Measurements from ENCODE around the gene DOK5. TPM values are rescaled to one million over a fixed set of nuclear protein-coding genes. Genes with fewer than 3 reads are reported as not detected.
"Not testable (repeated sequence)": the region's sequence is repeated elsewhere in the genome, so short reads cannot be mapped to it uniquely, and the experiment has no call there.

DOK5 gene
- total RNA-seq, 2 experiments from 2014 or later: not detected

- POLR2A ChIA-PET: no interaction called here
- Mint-ChIP-seq H3K36me3 (ENCODE audit: low read depth) (no peaks in the 10 kb centered on the region), H3K4me3 (no peak overlapping the region), H3K27me3 (peaks cover 69% of the 10 kb centered on the region), H3K27ac (no peak overlapping the region), H3K9me3 (no peaks in the 10 kb centered on the region), H3K4me1 (ENCODE audit: low read depth) (no peaks in the 10 kb centered on the region)
- Histone ChIP-seq H3K27me3 (ENCODE audit: control insufficient read depth in 1 of 2, insufficient read depth in 2 of 2, low read length in 2 of 2) (peaks cover 24 to 38% of the 10 kb centered on the region in 2 experiments), H3K36me3 (ENCODE audit: insufficient read depth, low read length) (no peaks in the 10 kb centered on the region), H3K27ac (ENCODE audit: low read depth in 1 of 2, low read length in 2 of 2) (no peak overlapping the region), H3K4me1 (ENCODE audit: insufficient read depth, low read length) (no peaks in the 10 kb centered on the region), H3K4me3 (ENCODE audit: low read length) (no peak overlapping the region), H3K9me3 (ENCODE audit: control insufficient read depth in 1 of 2, insufficient read depth in 1 of 2, low read length in 2 of 2) (peaks cover 0 to 15% of the 10 kb centered on the region in 2 experiments)
- intact Hi-C loops (cut with DNase I, micrococcal nuclease): no loop called here
- TF ChIP-seq CTCF (IDR thresholded peaks at IDR 0.05): no peak
- DNase-seq: no peak
- CTCF ChIA-PET: no interaction called here
- no peak for ATAC-seq (ENCODE audit: poor library complexity)
Measured at GRCh38 chr20:54476169-54477009, 996 bp downstream of the DOK5 start.

DNA sequence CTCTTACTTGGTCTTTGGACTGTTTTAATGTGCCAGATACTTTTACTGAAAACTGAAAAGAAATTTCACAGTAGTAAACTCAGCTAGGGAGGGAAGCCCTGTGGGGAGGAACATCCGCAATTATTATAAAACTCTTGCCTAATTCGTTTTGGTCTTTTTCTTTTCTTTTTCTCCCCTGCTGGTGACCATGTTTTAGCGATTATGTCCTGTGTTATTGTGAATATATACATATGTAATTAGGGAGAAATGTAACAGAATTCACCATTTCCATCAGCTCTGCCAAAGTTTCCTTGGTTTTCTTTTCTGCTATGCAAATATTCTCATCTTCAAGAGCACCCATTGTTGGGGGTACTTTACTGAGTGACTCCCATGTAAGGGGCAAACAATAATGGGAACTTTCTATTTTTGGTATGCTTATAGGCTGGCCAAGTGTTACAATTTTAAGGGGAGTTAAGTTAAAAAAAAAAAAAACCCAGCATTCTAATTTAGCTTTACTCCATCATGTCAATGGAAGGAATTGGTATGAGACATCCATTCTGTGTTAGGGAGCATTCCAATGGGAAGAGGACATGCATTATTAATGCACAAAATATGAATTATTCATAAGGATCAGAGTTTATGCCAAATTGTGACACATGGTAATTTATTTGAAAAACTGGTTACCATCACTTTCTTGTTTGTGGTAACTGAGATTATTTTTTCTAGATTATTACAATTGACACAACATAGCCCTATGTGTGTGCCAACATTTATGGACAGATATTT is 2.0 kb downstream of the DOK5 start:
- Histone ChIP-seq H3K36me3 (ENCODE audit: insufficient read depth, low read length) (no peaks in the 10 kb centered on the region), H3K4me1 (ENCODE audit: insufficient read depth, low read length) (no peaks in the 10 kb centered on the region), H3K4me3 (ENCODE audit: low read length) (no peak overlapping the region), H3K27me3 (ENCODE audit: control insufficient read depth in 1 of 2, insufficient read depth in 2 of 2, low read length in 2 of 2) (peaks cover 24 to 38% of the 10 kb centered on the region in 2 experiments), H3K27ac (ENCODE audit: low read depth in 1 of 2, low read length in 2 of 2) (no peak overlapping the region), H3K9me3 (ENCODE audit: control insufficient read depth in 1 of 2, insufficient read depth in 1 of 2, low read length in 2 of 2) (peaks cover 0 to 15% of the 10 kb centered on the region in 2 experiments)
- ChIA-PET POLR2A (no interaction called here), CTCF (no interaction called here)
- Mint-ChIP-seq H3K4me1 (ENCODE audit: low read depth) (no peaks in the 10 kb centered on the region), H3K36me3 (ENCODE audit: low read depth) (no peaks in the 10 kb centered on the region), H3K27ac (no peak overlapping the region), H3K27me3 (peaks cover 78% of the 10 kb centered on the region), H3K9me3 (no peaks in the 10 kb centered on the region), H3K4me3 (no peak overlapping the region)
- TF ChIP-seq CTCF (IDR thresholded peaks at IDR 0.05): no peak
- intact Hi-C loops (cut with DNase I, micrococcal nuclease): no loop called here
- ATAC-seq (ENCODE audit: poor library complexity) (no peak), DNase-seq (no peak)

- Mint-ChIP-seq H3K4me1 (ENCODE audit: low read depth) (no peaks in the 10 kb centered on the region), H3K4me3 (no peak overlapping the region), H3K27me3 (peaks cover 64% of the 10 kb centered on the region), H3K36me3 (ENCODE audit: low read depth) (no peaks in the 10 kb centered on the region), H3K27ac (no peak overlapping the region), H3K9me3 (no peaks in the 10 kb centered on the region)
- Histone ChIP-seq H3K4me1 (ENCODE audit: insufficient read depth, low read length) (no peaks in the 10 kb centered on the region), H3K4me3 (ENCODE audit: low read length) (no peak overlapping the region), H3K36me3 (ENCODE audit: insufficient read depth, low read length) (no peaks in the 10 kb centered on the region), H3K9me3 (ENCODE audit: control insufficient read depth in 1 of 2, insufficient read depth in 1 of 2, low read length in 2 of 2) (peaks cover 0 to 15% of the 10 kb centered on the region in 2 experiments), H3K27me3 (ENCODE audit: control insufficient read depth in 1 of 2, insufficient read depth in 2 of 2, low read length in 2 of 2) (peaks cover 24 to 31% of the 10 kb centered on the region in 2 experiments), H3K27ac (ENCODE audit: low read depth in 1 of 2, low read length in 2 of 2) (no peak overlapping the region)
- intact Hi-C loops (cut with DNase I, micrococcal nuclease): no loop called here
- DNase-seq (no peak), ATAC-seq (ENCODE audit: poor library complexity) (no peak)
- ChIA-PET POLR2A (no interaction called here), CTCF (no interaction called here)
- TF ChIP-seq CTCF (IDR thresholded peaks at IDR 0.05): no peak
Measured at GRCh38 chr20:54479138-54479906, 3.9 kb downstream of the DOK5 start.

DNA sequence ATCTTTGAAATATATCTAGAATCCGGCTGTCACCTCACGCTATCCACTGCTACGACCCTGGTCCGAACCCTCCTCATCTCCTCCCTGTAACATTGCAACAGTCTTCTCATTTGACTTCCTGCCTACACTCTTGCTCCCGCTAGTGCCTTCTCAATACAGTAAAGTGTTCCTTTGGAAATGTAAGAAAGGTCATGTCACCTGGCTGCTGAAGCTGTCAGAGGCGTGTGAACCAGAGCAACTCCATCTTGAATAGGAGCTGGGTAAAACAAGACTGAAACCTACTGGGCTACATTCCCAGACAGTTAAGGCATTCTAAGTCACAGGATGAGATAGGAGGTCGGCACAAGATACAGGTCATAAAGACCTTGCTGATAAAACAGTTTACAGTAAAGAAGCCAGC is 4.5 kb downstream of the DOK5 start:
- ATAC-seq (ENCODE audit: poor library complexity); H3K4me3 ChIP-seq (ENCODE audit: low read length); H3K27ac Mint-ChIP-seq; H3K4me1 Mint-ChIP-seq (ENCODE audit: low read depth); CTCF ChIA-PET; H3K27ac ChIP-seq (ENCODE audit: low read depth in 1 of 2, low read length in 2 of 2); H3K4me3 Mint-ChIP-seq; H3K9me3 Mint-ChIP-seq; H3K36me3 Mint-ChIP-seq (ENCODE audit: low read depth); intact Hi-C loops (cut with DNase I, micrococcal nuclease); POLR2A ChIA-PET; H3K4me1 ChIP-seq (ENCODE audit: insufficient read depth, low read length); DNase-seq; H3K36me3 ChIP-seq (ENCODE audit: insufficient read depth, low read length): not testable (repeated sequence)
- Histone ChIP-seq H3K9me3 (ENCODE audit: control insufficient read depth in 1 of 2, insufficient read depth in 1 of 2, low read length in 2 of 2) (peaks cover 0 to 14% of the 10 kb centered on the region in 2 experiments), H3K27me3 (ENCODE audit: control insufficient read depth in 1 of 2, insufficient read depth in 2 of 2, low read length in 2 of 2) (peaks cover 21 to 25% of the 10 kb centered on the region in 2 experiments)
- peaks cover 57% of the 10 kb centered on the region for H3K27me3 Mint-ChIP-seq
